MV-4-11 (cell line): Measurements from ENCODE around the gene TCF12.
"Not testable (repeated sequence)": the region's sequence is repeated elsewhere in the genome, so short reads cannot be mapped to it uniquely, and the experiment has no call there.

Source experiments
- DNase-seq: peaks from one replicate; lab custom pipeline; 2025; lab: John Stamatoyannopoulos, UW

TCF12 gene

DNA sequence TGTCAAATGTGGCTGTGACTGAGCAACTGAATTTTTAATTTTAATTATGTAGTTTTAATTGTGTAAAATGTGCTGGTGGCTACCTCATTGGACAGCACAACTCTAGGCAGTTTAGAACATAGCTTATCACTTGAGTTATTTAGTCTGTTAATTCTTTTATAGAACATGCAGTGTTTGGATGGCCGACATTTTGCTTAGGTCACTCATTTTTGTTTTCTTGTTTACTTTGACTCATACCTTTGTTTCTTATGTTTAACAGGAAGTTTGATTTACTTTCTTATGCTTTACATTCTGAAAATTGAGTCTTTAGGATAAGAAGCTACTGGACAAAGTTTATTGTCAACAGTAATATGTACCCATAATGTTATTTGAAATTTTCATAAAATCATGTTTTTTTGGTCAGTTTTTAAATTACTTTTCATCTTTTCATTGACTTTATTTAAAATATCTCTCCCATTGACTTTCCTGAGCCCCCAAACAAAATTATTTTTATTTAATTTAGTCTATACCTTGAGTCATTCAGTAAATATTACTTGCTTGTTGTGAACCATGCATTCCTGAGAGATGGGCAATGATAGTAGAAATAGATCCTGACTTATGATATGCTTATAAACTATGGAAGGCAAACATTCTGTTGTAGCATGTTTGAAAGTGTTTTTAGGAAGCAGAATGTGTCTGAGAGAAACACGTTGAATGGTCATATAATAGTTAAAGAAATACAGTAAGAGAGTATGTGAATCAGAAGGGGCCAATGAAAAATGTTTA is 60.6 kb downstream of the TCF12 start:
- no peak for DNase-seq

DNA sequence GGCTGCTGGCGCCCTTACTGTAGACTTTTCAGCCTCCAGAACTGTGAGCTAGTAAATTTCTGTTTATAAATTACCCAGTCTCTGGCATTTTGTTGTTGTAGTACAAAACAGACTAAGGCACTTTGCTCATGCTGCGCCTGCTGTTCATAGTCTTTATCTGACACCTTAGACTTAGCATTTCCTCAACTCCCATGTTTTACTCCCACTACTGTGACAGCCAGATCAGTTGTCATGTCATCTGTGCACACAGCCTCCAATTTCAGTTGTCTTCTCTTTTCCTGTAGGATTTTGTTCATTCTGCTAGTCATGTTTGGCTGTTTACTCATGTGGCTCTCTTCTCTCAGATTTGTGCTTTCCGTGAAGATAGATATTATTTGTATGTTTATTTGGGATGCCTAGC is 62.0 kb downstream of the TCF12 start:
- DNase-seq: no peak

DNA sequence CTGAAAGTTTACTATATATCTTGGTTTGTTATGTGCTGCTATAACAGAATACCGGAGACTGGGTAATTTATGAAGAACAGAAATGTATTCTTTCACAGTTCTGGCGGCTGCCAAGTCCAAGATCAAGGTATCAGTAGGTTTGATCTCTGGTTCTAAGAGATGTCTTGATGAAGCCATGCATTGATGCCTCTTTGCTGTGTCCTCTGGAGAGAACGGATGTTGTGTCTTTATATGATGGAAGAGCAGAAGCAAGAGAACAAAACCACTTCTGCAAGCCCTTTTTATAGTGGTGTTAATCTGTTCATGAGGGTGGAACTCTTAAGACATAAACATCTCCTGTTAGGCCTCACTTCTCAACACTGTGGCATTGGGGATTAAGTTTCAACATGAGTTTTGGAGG is 62.7 kb downstream of the TCF12 start:
- peak; percentile 17 for DNase-seq

DNA sequence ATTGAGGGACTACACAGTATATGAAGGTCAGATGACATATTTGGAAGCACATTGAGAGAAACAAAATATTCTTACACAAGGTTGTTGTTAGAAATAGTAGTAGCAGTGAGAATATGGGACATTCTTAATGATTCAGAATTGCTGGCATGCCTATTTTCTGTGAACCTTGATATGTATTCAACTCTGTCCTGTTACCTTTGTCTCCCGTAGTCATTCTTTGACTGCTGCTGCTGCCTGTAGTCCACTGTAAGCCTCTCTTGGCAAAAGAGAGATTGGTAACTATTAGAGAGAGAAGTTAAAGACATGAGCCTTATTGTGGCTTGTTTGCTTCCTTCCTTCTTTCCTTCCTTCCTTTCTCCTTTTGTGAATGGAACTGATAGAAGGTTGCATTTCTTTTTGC is 64.5 kb downstream of the TCF12 start:
- DNase-seq: peak; percentile 6

DNA sequence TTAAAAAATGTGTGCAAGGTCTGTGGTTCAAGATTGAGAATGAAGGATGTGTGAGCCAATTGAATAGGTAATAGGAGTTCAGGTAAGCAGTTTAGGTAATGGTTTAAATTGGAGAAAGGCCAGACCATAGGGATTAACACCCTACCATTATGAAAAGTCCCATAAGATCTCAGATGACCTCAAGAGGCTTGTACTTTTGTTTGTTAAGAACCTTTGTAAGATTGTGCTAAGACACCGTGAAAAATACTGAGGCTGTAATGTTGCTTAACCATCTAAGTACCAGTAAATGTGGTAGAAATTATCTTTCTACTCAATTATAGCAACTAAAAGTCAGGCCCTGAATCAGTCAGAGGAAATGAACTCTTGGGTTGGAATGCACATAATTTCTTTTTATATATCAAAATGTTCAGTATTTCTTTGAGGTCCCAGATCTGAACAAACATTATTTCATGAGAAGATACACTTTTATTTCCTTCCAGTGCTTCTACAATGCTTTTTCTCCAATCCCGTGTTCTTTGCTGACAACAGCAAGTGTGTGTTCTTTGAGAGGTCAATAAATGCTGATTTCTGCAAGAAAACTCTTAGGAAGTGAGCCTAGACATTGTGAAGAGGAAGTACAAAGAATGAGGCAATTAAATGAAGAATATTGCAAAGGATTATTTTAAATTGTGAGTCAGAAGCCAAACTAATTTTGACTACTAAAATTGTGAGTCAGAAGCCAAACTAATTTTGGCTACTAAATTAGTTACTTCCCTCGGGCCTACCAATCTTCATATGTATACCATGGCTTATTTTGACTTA is 66.4 kb downstream of the TCF12 start:
- DNase-seq: peak; percentile 89

DNA sequence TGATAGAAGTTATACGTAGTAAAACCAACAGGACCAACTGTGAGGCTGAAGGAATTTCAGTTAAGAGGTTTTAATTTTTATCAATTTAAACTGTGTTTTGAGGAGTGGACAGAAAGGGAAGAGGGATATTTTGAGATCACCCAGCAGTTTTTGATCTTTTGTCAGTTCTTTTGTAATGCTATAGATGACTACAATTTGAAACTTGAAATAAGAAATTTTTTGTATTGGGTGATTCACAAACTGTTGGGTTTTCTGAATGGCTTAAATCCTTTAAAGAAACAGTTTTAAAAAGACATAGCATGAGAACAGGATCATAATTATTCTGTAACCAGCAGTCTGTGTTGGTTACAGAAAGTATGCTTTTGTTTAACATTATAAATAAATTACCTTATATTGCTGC is 67.4 kb downstream of the TCF12 start:
- peak; percentile 13 for DNase-seq

DNA sequence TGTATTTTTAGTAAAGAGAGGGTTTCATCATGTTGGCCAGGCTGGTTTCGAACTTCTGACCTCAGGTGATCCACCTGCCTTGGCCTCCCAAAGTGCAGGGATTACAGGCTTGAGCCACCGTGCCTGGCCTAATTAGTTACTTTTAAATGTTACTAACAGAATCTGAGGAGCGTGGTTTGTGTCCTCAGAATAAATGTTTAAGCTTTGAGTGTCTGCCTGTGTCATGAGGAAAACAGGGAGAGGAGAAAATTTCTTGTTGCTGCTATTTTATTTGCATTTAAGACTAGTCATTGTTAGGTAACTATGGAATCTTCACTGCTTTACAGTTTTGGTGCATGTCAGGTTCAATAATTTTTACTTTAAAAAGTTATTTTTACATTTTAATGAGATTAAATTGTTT is 68.8 kb downstream of the TCF12 start:
- no peak for DNase-seq

DNA sequence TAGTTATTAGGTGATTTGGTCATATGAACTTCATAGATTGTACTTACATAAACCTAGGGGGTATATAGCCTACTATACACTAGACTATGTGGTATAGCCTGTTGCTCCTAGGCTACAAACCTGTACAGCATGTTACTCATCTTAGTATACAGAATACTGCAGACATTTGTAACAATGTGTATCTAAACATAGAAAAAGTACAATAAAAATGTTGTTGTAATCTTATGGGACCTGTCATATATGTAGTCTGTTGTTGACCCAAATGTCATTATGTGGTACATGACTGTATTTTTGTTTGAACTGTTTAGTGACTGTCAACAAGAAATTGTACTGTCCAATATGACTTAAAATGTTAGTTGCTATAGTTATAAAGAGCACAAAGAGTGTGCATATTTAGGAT is 69.8 kb downstream of the TCF12 start:
- DNase-seq: no peak

DNA sequence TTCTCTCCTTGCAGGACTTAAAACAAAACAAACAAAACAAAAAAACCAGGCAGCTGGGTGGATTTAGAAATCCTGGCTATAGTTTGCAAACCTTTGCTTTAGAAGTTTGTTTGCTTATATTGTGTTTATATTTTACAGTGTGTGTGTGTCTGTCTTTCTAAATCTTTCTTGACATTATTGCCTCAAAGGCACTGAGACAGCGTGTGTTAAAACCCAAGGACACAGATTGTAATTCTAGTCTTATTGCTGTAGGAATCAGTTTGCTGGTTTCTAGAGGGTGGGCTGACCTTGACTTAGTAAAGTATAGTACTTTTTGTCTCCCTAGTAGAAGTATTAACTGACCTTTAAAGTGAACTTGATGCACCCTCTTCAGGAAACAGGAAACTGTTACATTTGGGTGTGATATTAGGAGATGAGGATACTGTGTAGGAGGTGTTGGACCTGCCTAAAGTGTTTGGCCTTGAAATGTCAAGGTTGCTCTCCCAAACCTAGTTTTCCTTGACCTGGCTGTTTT is 71.0 kb downstream of the TCF12 start:
- DNase-seq: no peak

DNA sequence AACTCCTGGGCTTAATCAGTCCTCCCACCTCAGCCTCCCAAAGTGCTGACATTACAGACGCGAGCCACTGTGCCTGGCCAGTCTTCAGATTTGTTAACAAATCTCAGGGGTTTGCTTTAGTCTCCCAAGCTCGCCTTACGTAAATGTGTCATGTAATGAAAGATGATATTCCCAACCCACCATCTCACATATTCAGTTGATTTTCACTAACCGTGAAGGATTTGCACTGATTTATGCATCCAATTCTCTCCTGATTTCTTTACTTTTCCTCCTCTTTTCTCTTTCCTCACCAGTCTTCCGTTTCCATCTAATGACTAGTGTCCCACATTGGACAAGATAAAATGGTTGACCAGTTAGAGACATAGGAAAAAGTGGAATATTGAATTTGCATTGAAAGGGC is 72.6 kb downstream of the TCF12 start:
- no peak for DNase-seq

DNA sequence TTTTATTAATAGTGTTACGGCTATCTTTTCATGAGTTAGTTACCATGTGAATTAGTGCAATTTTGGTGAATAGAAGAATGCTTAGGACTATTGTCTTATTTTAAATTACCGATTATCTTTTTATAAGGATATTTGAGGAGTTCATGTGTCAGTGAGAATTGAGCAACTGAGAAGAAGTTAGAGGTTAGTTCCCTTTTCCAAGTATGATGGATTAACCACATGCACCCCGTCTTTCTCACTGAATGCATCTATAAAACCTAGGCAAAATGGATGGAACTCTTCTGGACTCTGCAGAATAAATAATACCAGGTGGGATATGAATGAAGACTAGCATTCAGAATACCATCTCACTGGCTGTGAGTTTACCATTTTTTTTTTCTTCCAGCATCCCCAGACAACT is 74.3 kb downstream of the TCF12 start:
- peak; percentile 54 for DNase-seq

DNA sequence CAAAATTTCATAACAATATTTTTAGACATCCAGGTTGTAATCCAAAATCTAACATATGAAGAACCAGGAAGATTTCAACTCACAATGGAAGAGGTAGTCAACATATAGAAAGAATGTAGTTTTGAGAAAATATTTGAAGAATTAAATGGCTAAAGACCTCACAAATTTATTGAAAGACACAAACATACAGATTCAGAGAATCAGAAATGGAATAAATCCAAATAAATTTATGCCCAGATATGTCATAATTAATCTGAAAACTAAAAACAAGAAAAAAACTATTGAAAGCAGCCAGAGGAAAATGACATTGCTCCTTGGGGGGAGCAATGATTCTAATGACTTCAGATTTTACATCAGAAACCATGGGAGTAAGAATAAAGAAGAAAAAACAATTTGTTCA is 75.8 kb downstream of the TCF12 start:
- DNase-seq: no peak

DNA sequence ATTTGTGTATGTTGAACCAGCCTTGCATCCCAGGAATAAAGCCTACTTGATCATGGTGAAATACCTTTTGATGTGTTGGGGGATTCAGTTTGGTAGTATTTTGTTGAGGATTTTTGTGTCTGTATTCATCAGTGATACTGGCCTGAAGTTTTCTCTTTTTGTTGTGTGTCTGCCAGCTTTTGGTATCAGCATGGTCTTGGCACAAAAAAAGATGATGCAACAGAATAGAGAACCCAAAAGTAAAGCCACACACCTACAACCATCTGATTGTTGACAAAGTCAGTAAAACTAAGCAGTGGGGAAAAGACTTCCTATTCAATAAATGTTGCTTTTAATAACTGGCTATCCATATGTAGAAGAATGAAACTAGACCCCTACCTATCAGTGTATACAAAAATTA is 77.6 kb downstream of the TCF12 start:
- DNase-seq: no peak

DNA sequence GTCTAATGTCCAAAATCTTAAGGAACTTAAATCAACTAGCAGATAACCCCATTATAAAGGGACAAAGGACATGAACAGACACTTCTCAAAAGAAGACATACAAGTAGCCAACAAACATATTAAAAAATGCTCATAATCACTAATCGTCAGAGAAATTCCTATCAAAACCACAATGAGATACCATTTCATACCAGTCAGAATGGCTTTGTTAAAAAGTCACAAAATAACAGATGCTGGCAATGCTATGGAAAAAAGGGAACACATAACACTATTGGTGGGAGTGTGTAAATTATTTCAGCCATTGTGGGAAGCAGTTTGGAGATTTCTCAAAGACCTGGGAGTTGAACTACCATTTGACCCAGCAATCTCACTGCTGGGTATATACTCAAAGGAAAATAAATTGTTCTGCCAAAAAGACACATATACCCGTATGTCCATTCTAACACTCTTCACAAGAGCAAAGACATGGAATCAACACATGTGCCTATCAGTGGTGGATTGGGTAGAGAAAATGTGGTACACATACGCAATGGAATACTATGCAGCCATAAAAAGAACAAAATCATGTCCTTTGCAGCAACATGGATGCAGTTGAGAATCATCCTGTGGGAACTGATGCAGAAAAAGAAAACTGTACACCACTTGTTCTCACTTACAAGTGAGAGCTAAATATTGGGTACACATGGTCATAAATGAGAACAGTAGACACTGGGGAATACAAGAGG is 78.5 kb downstream of the TCF12 start:
- no peak for DNase-seq

DNA sequence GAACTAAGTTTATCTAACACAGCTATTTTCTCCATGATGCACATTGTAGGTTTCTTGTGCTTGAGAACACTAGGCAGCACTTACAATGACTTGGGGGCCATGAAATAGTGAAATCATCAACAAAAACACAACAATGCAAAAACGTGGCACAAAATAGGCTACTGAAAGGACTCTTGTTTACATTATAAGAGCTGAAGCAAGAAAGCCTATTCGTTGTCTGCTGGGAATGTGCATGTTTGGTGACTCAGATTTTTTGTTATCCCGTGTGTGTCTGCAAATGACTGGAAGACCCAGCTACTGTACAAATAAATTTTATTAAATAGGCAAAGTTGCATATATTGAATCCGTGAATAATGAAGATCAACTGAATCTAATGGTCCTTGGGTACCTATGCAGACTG is 85.0 kb downstream of the TCF12 start:
- DNase-seq: no peak

DNA sequence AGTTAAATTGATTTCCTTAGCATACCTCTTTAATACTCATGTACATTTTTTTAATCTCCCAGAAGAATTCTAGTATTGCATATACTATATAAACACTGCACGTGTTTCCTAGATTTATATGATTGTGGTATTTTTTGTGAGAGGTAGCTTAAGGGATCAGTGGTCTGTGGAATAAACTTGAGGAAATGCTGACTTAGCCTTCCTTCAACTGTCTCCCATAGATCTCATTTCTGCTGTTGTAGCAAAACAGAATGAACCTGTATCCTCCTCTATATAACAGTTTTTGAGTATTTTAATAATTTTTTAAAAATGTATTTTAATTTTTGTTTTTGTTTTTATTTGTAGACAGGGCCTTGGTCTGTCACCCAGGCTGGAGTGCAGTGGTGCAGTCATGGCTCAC is 86.8 kb downstream of the TCF12 start:
- no peak for DNase-seq

DNA sequence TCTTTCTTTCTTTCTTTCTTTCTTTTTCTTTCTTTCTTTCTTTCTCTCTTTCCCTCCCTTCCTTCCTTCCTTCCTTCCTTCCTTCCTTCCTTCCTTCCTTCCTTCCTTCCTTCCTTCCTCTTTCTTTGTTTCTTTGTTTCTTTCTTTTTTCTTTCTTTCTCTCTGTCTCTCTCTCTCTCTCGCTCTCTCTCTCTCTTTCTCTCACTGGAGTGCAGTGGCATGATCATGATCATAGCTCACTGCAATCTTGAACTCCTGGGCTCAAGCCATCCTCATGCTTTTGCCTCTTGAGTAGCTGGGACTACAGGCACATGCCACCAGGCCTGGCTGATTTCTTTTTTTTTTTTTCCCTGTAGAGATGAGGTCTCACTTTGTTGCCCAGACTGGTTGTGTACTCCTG is 89.4 kb downstream of the TCF12 start:
- not testable (repeated sequence) for DNase-seq

DNA sequence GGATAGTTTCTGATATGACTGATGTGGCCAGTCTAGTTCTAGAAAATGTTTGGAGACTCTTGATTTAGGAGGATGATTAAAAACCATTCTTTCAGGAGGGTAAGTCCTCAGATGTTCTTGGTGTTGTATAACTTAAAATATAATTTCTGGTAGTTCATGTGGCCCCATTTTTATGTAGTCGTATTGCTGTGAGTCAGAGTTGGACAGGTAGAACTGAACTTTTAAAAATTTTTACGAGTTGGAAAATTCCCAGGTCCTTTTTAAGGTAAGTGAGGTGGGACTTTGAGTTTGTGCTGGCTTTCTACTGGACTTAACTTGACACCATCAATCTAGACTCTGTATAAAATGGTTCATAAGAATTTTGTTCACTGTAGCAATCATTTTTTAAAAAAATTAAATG is 92.3 kb downstream of the TCF12 start:
- DNase-seq: no peak

DNA sequence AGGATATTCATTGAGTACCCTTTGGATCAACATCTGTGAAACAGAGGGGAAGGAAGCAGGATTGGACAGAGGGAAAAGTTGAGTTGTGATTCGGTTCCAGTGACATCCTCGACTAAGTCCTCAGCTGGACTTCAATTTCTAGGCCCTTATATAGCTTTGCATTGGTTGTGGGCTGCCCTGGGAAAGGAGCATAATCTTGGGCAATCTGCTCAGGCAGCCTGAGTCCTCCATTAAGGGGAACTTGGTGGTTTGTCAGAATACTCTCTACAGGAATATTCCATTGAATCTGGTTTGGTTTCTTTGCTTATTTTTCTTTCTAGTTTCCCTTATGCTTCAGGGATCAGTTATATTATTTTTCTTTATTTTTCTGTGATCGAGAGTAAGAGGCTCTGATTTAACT is 94.1 kb downstream of the TCF12 start:
- peak; percentile 72 for DNase-seq

DNA sequence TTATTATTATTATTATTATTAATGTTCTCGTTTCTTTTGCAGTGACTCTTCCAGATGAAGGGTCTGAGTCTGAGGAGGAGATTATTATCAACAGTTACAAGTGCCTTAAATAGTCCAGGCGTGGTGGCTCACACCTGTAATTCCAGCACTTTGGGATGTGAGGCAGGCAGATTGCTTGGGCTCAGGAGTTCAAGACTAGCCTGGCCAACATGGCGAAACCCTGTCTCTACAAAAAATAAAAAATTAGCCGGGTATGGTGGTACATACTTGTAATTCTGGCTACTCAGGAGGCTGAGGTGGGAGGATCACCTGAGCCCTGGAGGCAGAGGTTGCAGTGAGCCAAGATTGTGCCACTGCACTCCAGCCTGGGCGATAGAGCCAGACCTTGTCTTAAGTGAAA is 96.5 kb downstream of the TCF12 start:
- not testable (repeated sequence) for DNase-seq

DNA sequence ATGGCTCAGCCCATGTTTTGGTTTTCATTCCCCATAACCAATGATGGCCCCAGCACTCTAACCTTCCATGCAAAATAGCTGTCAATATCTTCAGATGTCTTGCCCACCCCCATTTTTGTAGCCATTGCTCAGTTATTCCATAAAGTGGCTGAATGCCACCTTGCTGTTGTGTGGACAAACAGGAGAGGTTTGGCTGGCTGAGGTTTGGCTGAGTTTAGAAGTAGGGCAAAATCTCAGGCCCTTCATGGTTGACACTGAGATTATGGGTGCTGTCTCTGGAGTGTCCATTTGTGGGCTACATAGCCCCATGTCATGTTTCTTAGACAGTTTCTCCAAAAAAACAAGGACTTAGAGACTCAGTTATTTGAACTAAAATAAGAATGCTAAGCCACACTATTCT is 96.9 kb downstream of the TCF12 start:
- no peak for DNase-seq

DNA sequence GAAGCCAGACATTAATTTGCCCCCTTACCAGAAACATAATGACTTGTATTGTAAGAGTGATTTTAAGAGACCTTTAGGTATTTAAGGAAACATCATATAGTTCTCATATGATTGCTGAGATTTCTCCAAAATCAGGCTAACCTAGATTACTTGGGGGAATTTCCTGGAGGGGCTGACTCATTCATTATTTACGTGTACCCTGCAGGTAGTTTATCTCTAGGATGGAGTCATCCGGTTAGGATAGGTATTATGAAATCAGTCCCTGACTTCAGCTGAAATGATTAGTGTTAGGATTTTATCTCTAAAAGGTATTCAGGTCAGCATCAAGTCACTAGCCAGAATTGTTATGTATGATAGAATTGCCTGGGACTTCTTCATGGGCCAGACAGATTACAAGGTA is 97.5 kb downstream of the TCF12 start:
- no peak for DNase-seq

DNA sequence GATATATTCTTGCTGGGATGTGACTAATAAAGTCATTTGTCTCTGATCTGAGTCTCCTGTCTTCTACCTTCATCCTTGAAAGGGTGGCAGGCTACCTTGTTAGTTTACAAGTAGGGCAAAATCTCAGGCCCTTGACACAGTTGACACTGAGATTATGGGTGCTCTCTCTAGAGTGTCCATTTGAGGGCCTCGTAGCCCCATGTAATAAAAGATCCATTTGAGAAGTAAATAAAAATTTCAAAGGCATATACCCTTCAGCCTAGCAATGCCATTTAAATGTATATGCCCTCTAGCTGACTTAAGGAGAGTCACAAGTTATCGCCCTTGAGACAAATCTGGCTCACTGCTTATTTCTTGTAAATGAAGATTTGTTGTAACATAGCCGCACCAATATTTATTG is 98.6 kb downstream of the TCF12 start:
- peak; percentile 5 for DNase-seq
